HepG2 (cell line): Measurements from ENCODE around the gene LSM12. TPM values are rescaled to one million over a fixed set of nuclear protein-coding genes. Genes with fewer than 3 reads are reported as not detected.

Source experiments
- AKAP8 ChIP-seq: sonication (generic); formaldehyde crosslinking; IDR thresholded peaks from 2 replicates; pipeline ENCODE4 v1.5.1; 2020; ENCODE audit warnings: mild to moderate bottlenecking, missing genetic modification reagents
- ARNTL ChIP-seq: sonication (generic); formaldehyde crosslinking; IDR thresholded peaks from 2 replicates; pipeline ENCODE4 v1.4.0; 2020; ENCODE audit warnings: mild to moderate bottlenecking, missing genetic modification reagents
- DPF2 ChIP-seq: sonication (generic); formaldehyde crosslinking; IDR thresholded peaks from 2 replicates; pipeline ENCODE4 v1.4.0; 2020; ENCODE audit warnings: mild to moderate bottlenecking, low read depth, missing genetic modification reagents, borderline replicate concordance
- EHMT2 ChIP-seq: fragments of 200-600 bp; sonication (generic); IDR thresholded peaks from 2 replicates; pipeline ENCODE4 v1.7.0; 2017; ENCODE audit warnings: antibody characterized with exemption, low read depth, low read length, borderline replicate concordance
- GLMP ChIP-seq: sonication (generic); formaldehyde crosslinking; IDR thresholded peaks from 2 replicates; pipeline ENCODE4 v1.9.0; 2021; ENCODE audit warnings: missing genetic modification reagents, mild to moderate bottlenecking, borderline replicate concordance
- GRHL1 ChIP-seq: sonication (generic); formaldehyde crosslinking; conservative IDR thresholded peaks from 2 replicates; pipeline ENCODE4 v1.8.0; 2022; ENCODE audit warnings: missing genetic modification reagents
- KDM3A ChIP-seq: IDR thresholded peaks from 2 replicates; pipeline ENCODE4 v1.6.1; 2018; ENCODE audit warnings: low read depth, missing compliant biosample characterization
- MIER3 ChIP-seq: IDR thresholded peaks from 2 replicates; pipeline ENCODE4 v1.6.1; 2016; ENCODE audit warnings: missing compliant biosample characterization, borderline replicate concordance
- NCOA5 ChIP-seq: sonication (generic); formaldehyde crosslinking; IDR thresholded peaks from 2 replicates; pipeline ENCODE4 v1.4.0; 2020; ENCODE audit warnings: missing genetic modification reagents
- NFE2L2 ChIP-seq: fragments of 150-350 bp; IDR thresholded peaks from 2 replicates; pipeline ENCODE4 v1.6.1; 2014; ENCODE audit warnings: low read length
- NR2C2 ChIP-seq: sonication (generic); formaldehyde crosslinking; IDR thresholded peaks from 2 replicates; pipeline ENCODE4 v1.4.0; 2020; ENCODE audit warnings: missing genetic modification reagents, mild to moderate bottlenecking, moderate library complexity, borderline replicate concordance
- RELA ChIP-seq: sonication (generic); formaldehyde crosslinking; IDR thresholded peaks from 2 replicates; pipeline ENCODE4 v1.4.0; 2020; ENCODE audit warnings: missing genetic modification reagents
- RNF2 ChIP-seq: fragments of 450-650 bp; conservative IDR thresholded peaks from 2 replicates; pipeline ENCODE4 v1.6.1; 2016; ENCODE audit warnings: low read depth
- TCF12 ChIP-seq, 2 experiments: fragments of 450-650 bp in 1 of 2; sonication (generic) in 1 of 2; formaldehyde crosslinking in 1 of 2; IDR thresholded peaks; 2 replicates each; pipeline versions ENCODE4 v1.6.1 to v1.8.0; 2017 to 2022; ENCODE audit warnings: antibody characterized with exemption in 1 of 2, mild to moderate bottlenecking in 1 of 2, missing genetic modification reagents in 1 of 2, moderate library complexity in 1 of 2
- THAP11 ChIP-seq: IDR thresholded peaks from 2 replicates; pipeline ENCODE4 v1.6.1; 2016; ENCODE audit warnings: missing biosample characterization, missing genetic modification reagents
- TRIM22 ChIP-seq: fragments of 450-650 bp; IDR thresholded peaks from 2 replicates; pipeline ENCODE4 v1.6.1; 2017
- ZBTB7A ChIP-seq: sonication (generic); formaldehyde crosslinking; IDR thresholded peaks from 2 replicates; pipeline ENCODE4 v1.8.0; 2022; ENCODE audit warnings: mild to moderate bottlenecking, missing genetic modification reagents
- ZNF143 ChIP-seq: sonication (generic); formaldehyde crosslinking; IDR thresholded peaks from 2 replicates; pipeline ENCODE4 v1.4.0; 2020; ENCODE audit warnings: missing genetic modification reagents
- ZNF224 ChIP-seq: sonication (generic); formaldehyde crosslinking; IDR thresholded peaks from 2 replicates; pipeline ENCODE4 v1.5.0; 2020; ENCODE audit warnings: mild to moderate bottlenecking, missing genetic modification reagents
- ZNF460 ChIP-seq: sonication (generic); formaldehyde crosslinking; IDR thresholded peaks from 2 replicates; pipeline ENCODE4 v1.5.1; 2020; ENCODE audit warnings: missing genetic modification reagents, mild to moderate bottlenecking, borderline replicate concordance
- ZNF501 ChIP-seq: sonication (generic); formaldehyde crosslinking; IDR thresholded peaks from 2 replicates; pipeline ENCODE4 v1.5.1; 2020; ENCODE audit warnings: mild to moderate bottlenecking, moderate library complexity, missing genetic modification reagents
- ZNF562 ChIP-seq: sonication (generic); formaldehyde crosslinking; IDR thresholded peaks from 2 replicates; pipeline ENCODE4 v1.8.0; 2022; ENCODE audit warnings: missing genetic modification reagents, borderline replicate concordance
- ZNF597 ChIP-seq: sonication (generic); formaldehyde crosslinking; IDR thresholded peaks from 2 replicates; pipeline ENCODE4 v1.5.0; 2020; ENCODE audit warnings: missing genetic modification reagents
- ZNF639 ChIP-seq: conservative IDR thresholded peaks from 2 replicates; pipeline ENCODE4 v1.6.1; 2018; ENCODE audit warnings: missing genetic modification reagents
- polyA plus RNA-seq, 8 experiments: library from polyadenylated mRNA; depleted of rRNA in 3 of 8; stranded (reverse) in 7 of 8; unstranded in 1 of 8; fragments of >200 nt; fragmentation: Illumina TruSeq in 4 of 8; extraction: Trizol in 4 of 8; gene quantifications; 2 replicates each; pipeline versions ENCODE4 v1.2.1 to v1.2.3, GENCODE V29; 2011 to 2016; ENCODE audit warnings: low read depth in 4 of 8, missing spikeins in 1 of 8, mixed read lengths in 1 of 8; ENCODE audit not compliant: insufficient read depth in 1 of 8
- total RNA-seq, 5 experiments: library from RNA; depleted of rRNA; stranded (reverse); fragments of >200 nt; fragmentation: Illumina TruSeq; extraction: Trizol; gene quantifications; 2 replicates each; pipeline ENCODE4 v1.2.3, GENCODE V29; 2016; ENCODE audit warnings: low read depth in 1 of 5

LSM12 gene
- total and polyA plus RNA-seq, 2 of the 13 experiments (the other 11 are each of a cell fraction or from before 2014, with no cell fraction given), result 52.8 to 55.7 TPM

GRCh38 chr17:43994272-43995149 is 72.0 kb downstream of the LSM12 start (continued):
- no peak for TF ChIP-seq MIER3 (CRISPR knock-in tag)
- no peak for TF ChIP-seq ZNF597 (CRISPR knock-in tag)
- no peak for TF ChIP-seq NR2C2
- TF ChIP-seq ZNF460 (CRISPR knock-in tag), result no peak
- TF ChIP-seq EHMT2, result no peak
- TF ChIP-seq TRIM22, result no peak
- TF ChIP-seq RNF2, result no peak
- TF ChIP-seq NCOA5 (CRISPR knock-in tag), result no peak
- no peak for TF ChIP-seq DPF2
- TF ChIP-seq THAP11 (CRISPR knock-in tag), result peak; percentile 45; the same call in 1 of the 2 replicates
- TF ChIP-seq GLMP (CRISPR knock-in tag), result no peak
- no peak for TF ChIP-seq GRHL1
- no peak for TF ChIP-seq NFE2L2
- no peak for TF ChIP-seq ZBTB7A (CRISPR knock-in tag)
- TF ChIP-seq RELA (CRISPR knock-in tag), result no peak
- no peak for TF ChIP-seq ZNF224 (CRISPR knock-in tag)
- TF ChIP-seq ZNF501 (CRISPR knock-in tag), result 0 out of 2 replicates have a peak, but pooled peaks have one; percentile 37
- no peak for TF ChIP-seq TCF12 (IDR thresholded peaks at IDR 0.05)
- TF ChIP-seq TCF12 (CRISPR knock-in tag; IDR thresholded peaks at IDR 0.05), result no peak
- TF ChIP-seq KDM3A (CRISPR knock-in tag), result peak; percentile 94; the same call in 1 of the 2 replicates
- TF ChIP-seq ZNF639, result no peak
- no peak for TF ChIP-seq ZNF562
- TF ChIP-seq ZNF143 (CRISPR knock-in tag), result no peak
- TF ChIP-seq AKAP8 (CRISPR knock-in tag), result no peak
- TF ChIP-seq ARNTL (CRISPR knock-in tag), result no peak
